ENCODE results near the gene SLC4A7. TPM values are rescaled to one million over a fixed set of nuclear protein-coding genes. Genes with fewer than 3 reads are reported as not detected.
"Not testable (repeated sequence)": the region's sequence is repeated elsewhere in the genome, so short reads cannot be mapped to it uniquely, and the experiment has no call there.

Gene SLC4A7
- total RNA-seq = 73.2 and 79.0 TPM in 2 replicates

- peak; percentile 98 for DNase-seq
These were observed at the start of gene SLC4A7 for GRCh38 chr3:27484015-27484844. Gene SLC4A7 (minus strand): TSS chr3:27484384. CDS start chr3:27484126, 258 bp downstream.

GRCh38 chr3:27533261-27533607 lies 49.0 kb upstream of the SLC4A7 start:
- no peak for DNase-seq

GRCh38 chr3:27532426-27533260 lies 48.5 kb upstream of the SLC4A7 start:
- DNase-seq = no peak

GRCh38 chr3:27531193-27531751 lies 47.1 kb upstream of the SLC4A7 start:
- not testable (repeated sequence) for DNase-seq

GRCh38 chr3:27528791-27529190 lies 44.6 kb upstream of the SLC4A7 start:
- DNase-seq = no peak

GRCh38 chr3:27526614-27527315 lies 42.6 kb upstream of the SLC4A7 start:
- DNase-seq = no peak

GRCh38 chr3:27521872-27522265 lies 37.7 kb upstream of the SLC4A7 start:
- no peak for DNase-seq

GRCh38 chr3:27521179-27521871 lies 37.1 kb upstream of the SLC4A7 start:
- DNase-seq = no peak

- no peak for DNase-seq
These were observed 27.7 kb upstream of the SLC4A7 start for GRCh38 chr3:27511724-27512422.

- DNase-seq = no peak
These were observed 25.2 kb upstream of the SLC4A7 start for GRCh38 chr3:27509376-27509775.

- DNase-seq = no peak
These were observed 24.2 kb upstream of the SLC4A7 start for GRCh38 chr3:27508424-27508823.

- peak; percentile 61 for DNase-seq
These were observed 23.5 kb upstream of the SLC4A7 start for GRCh38 chr3:27507515-27508266.

GRCh38 chr3:27507111-27507510 lies 22.9 kb upstream of the SLC4A7 start:
- DNase-seq = peak; percentile 29

- no peak for DNase-seq
These were observed 20.6 kb upstream of the SLC4A7 start for GRCh38 chr3:27504749-27505148.

GRCh38 chr3:27503526-27503925 lies 19.3 kb upstream of the SLC4A7 start:
- no peak for DNase-seq

GRCh38 chr3:27501759-27502158 lies 17.6 kb upstream of the SLC4A7 start:
- DNase-seq = no peak

- DNase-seq = no peak
These were observed 16.8 kb upstream of the SLC4A7 start for GRCh38 chr3:27500986-27501385.

GRCh38 chr3:27500035-27500434 lies 15.9 kb upstream of the SLC4A7 start:
- no peak for DNase-seq

GRCh38 chr3:27494784-27495183 lies 10.6 kb upstream of the SLC4A7 start:
- DNase-seq = no peak

- DNase-seq = no peak
These were observed 4.6 kb upstream of the SLC4A7 start for GRCh38 chr3:27488821-27489220.

GRCh38 chr3:27487383-27487782 lies 3.2 kb upstream of the SLC4A7 start:
- DNase-seq = no peak
